ENCODE measurements around the gene DRAM1.

- no peak for TF ChIP-seq CTCF (IDR thresholded peaks at IDR 0.05)
- no peak for TF ChIP-seq EP300 (IDR thresholded peaks at IDR 0.05)
Measured at GRCh38 chr12:101927999-101928398, 50.6 kb downstream of the DRAM1 start.
